Neural cell (in vitro differentiated cells): ENCODE measurements around the gene UBE2K.

Experiments
- CTCF ChIP-seq: fragments of 450-650 bp; IDR thresholded peaks from 2 replicates; pipeline ENCODE4 v1.5.1; 2014; ENCODE audit warnings: antibody characterized with exemption, mild to moderate bottlenecking, moderate library complexity; ENCODE audit not compliant: poor library complexity, severe bottlenecking
- EZH2 ChIP-seq: fragments of 200-600, 300-800 bp; shearing (Covaris generic), sonication (generic); IDR thresholded peaks from 2 replicates; pipeline ENCODE4 v1.6.1; 2014; ENCODE audit warnings: antibody characterized with exemption, low read length, borderline replicate concordance, mild to moderate bottlenecking; ENCODE audit not compliant: insufficient read depth, poor library complexity, severe bottlenecking
- POLR2AphosphoS5 ChIP-seq: IDR thresholded peaks from 2 replicates; pipeline ENCODE4 v1.6.1; 2012
- RAD21 ChIP-seq: fragments of 450-650 bp; conservative IDR thresholded peaks from 2 replicates; pipeline ENCODE4 v1.6.1; 2014; ENCODE audit warnings: antibody characterized with exemption, mild to moderate bottlenecking, moderate library complexity
- TAF1 ChIP-seq: IDR thresholded peaks from 2 replicates; pipeline ENCODE4 v1.6.1; 2012; ENCODE audit warnings: low read depth

- no peak for TF ChIP-seq CTCF
- TF ChIP-seq EZH2: no peak
- no peak for TF ChIP-seq POLR2AphosphoS5
- no peak for TF ChIP-seq RAD21
- TF ChIP-seq TAF1: no peak
Observed at GRCh38 chr4:39750216-39750615, 52.3 kb downstream of the UBE2K start.
